H1 (cell line): ENCODE measurements around the gene RAD9A. TPM values are rescaled to one million over a fixed set of nuclear protein-coding genes. Genes with fewer than 3 reads are reported as not detected.

Experiments
- CTCF ChIA-PET: fragments of 300-600 bp; sonication (Branson Sonifier 250); formaldehyde crosslinking; loops from one replicate; lab custom pipeline; 2021; ENCODE audit not compliant: partially characterized antibody; lab: Charles Lee
- POLR2A ChIA-PET: fragments of 300-600 bp; sonication (Branson Sonifier 250); formaldehyde crosslinking; loops from one replicate; lab custom pipeline; 2021; ENCODE audit warnings: inconsistent platforms; ENCODE audit not compliant: partially characterized antibody; lab: Charles Lee
- DNase-seq, 2 experiments: peaks; one replicate each; pipeline versions ENCODE4 v3.0.0 to v3.0.0-alpha.2; 2010 to 2022; ENCODE audit warnings: low spot score in 2 of 2, low read depth in 1 of 2, mixed read lengths in 1 of 2
- FAIRE-seq: peaks from 2 replicates; lab custom pipeline; 2011; peaks lifted over from hg19 to GRCh38; lab: Jason Lieb, UNC
- H2AFZ ChIP-seq: 2 replicates; pipeline ENCODE4 v1.8.1; 2012; ENCODE audit warnings: low read length, inconsistent platforms
- H2AK5ac ChIP-seq: 2 replicates; pipeline ENCODE4 v1.6.1; 2013; ENCODE audit warnings: low read depth, low read length
- H2BK120ac ChIP-seq: replicated peaks from 2 replicates; pipeline ENCODE3; 2013; ENCODE audit warnings: low read depth, low read length, inconsistent platforms
- H2BK12ac ChIP-seq: 2 replicates; pipeline ENCODE4 v1.6.1; 2013; ENCODE audit warnings: low read depth, low read length
- H2BK15ac ChIP-seq: 2 replicates; pipeline ENCODE4 v1.6.1; 2013; ENCODE audit warnings: low read length
- H2BK20ac ChIP-seq: 2 replicates; pipeline ENCODE4 v1.6.1; 2013; ENCODE audit warnings: low read length
- H2BK5ac ChIP-seq: 2 replicates; pipeline ENCODE4 v1.6.1; 2013; ENCODE audit warnings: low read depth, low read length
- H3K14ac ChIP-seq: 2 replicates; pipeline ENCODE4 v1.6.1; 2013; ENCODE audit warnings: inconsistent platforms; ENCODE audit not compliant: insufficient read length
- H3K18ac ChIP-seq: 2 replicates; pipeline ENCODE4 v1.6.1; 2013; ENCODE audit warnings: low read length; ENCODE audit errors: extremely low read depth
- H3K23ac ChIP-seq: 2 replicates; pipeline ENCODE4 v1.6.1; 2013; ENCODE audit warnings: inconsistent platforms; ENCODE audit not compliant: insufficient read length
- H3K23me2 ChIP-seq: 2 replicates; pipeline ENCODE4 v1.6.1; 2013; ENCODE audit warnings: low read depth, low read length
- H3K27ac ChIP-seq: 2 replicates; pipeline ENCODE4 v1.6.1; 2011; ENCODE audit warnings: low read depth, low read length, inconsistent platforms
- H3K27me3 ChIP-seq, 4 experiments: replicated peaks in 1 of 4; 1 replicate in 1 of 4; 2 replicates in 3 of 4; pipeline versions ENCODE4 v1.6.1 to v1.8.1; 2011 to 2013; ENCODE audit warnings: low read length in 3 of 4, mild to moderate bottlenecking in 3 of 4, inconsistent platforms in 2 of 4, mixed read lengths in 2 of 4, moderate library complexity in 1 of 4; ENCODE audit not compliant: control insufficient read depth in 3 of 4, insufficient read depth in 3 of 4; ENCODE audit errors: extremely low read depth in 1 of 4
- H3K36me3 ChIP-seq, 4 experiments: 2 replicates each; pipeline versions ENCODE4 v1.6.1 to v1.8.1; 2011 to 2013; ENCODE audit warnings: mild to moderate bottlenecking in 4 of 4, low read length in 3 of 4, moderate library complexity in 2 of 4, control low read depth in 1 of 4, inconsistent platforms in 1 of 4; ENCODE audit not compliant: insufficient read depth in 4 of 4, control insufficient read depth in 2 of 4
- H3K4ac ChIP-seq: replicated peaks from 2 replicates; pipeline ENCODE3; 2013; ENCODE audit warnings: low read length, low read depth, mixed read lengths, inconsistent platforms; ENCODE audit not compliant: insufficient read length
- H3K4me1 ChIP-seq, 4 experiments: replicated peaks in 1 of 4; 1 replicate in 1 of 4; 2 replicates in 3 of 4; pipeline versions ENCODE4 v1.6.1 to v1.8.1; 2011 to 2013; ENCODE audit warnings: low read length in 3 of 4, inconsistent platforms in 2 of 4, mixed read lengths in 1 of 4; ENCODE audit not compliant: insufficient read depth in 4 of 4, control insufficient read depth in 3 of 4
- H3K4me2 ChIP-seq, 2 experiments: 2 replicates each; pipeline versions ENCODE4 v1.6.1 to v1.8.1; 2011 to 2013; ENCODE audit warnings: low read depth in 2 of 2, low read length in 2 of 2, control low read depth in 1 of 2, inconsistent platforms in 1 of 2, mild to moderate bottlenecking in 1 of 2; ENCODE audit not compliant: insufficient read depth in 1 of 2
- H3K4me3 ChIP-seq, 4 experiments: fragments of 200-600, 300-600 bp in 1 of 4; sonication (generic), shearing (Covaris generic), sonication (Bioruptor Twin) in 1 of 4; 2 replicates each; pipeline versions ENCODE4 v1.5.1 to v1.8.1; 2011 to 2016; ENCODE audit warnings: low read length in 4 of 4, low read depth in 3 of 4, control low read depth in 2 of 4, inconsistent platforms in 2 of 4, mild to moderate bottlenecking in 2 of 4, mixed read lengths in 1 of 4, moderate library complexity in 1 of 4; ENCODE audit not compliant: insufficient read depth in 2 of 4; ENCODE audit errors: extremely low read depth in 1 of 4
- H3K56ac ChIP-seq: replicated peaks from 2 replicates; pipeline ENCODE3; 2013; ENCODE audit warnings: low read depth, mild to moderate bottlenecking, mixed read lengths, low read length, inconsistent platforms; ENCODE audit not compliant: insufficient read length
- H3K79me1 ChIP-seq: 2 replicates; pipeline ENCODE4 v1.6.1; 2013; ENCODE audit warnings: low read depth, low read length, control low read depth
- H3K79me2 ChIP-seq, 2 experiments: 2 replicates each; pipeline versions ENCODE4 v1.6.1 to v1.8.1; 2012 to 2013; ENCODE audit warnings: low read length in 2 of 2, mild to moderate bottlenecking in 2 of 2, inconsistent platforms in 1 of 2; ENCODE audit not compliant: insufficient read depth in 2 of 2, control insufficient read depth in 1 of 2
- H3K9ac ChIP-seq, 4 experiments: replicated peaks in 1 of 4; 1 replicate in 1 of 4; 2 replicates in 3 of 4; pipeline versions ENCODE4 v1.6.1 to v1.8.1; 2011 to 2013; ENCODE audit warnings: low read depth in 3 of 4, low read length in 3 of 4, control low read depth in 2 of 4, mild to moderate bottlenecking in 2 of 4, moderate library complexity in 2 of 4, inconsistent platforms in 1 of 4; ENCODE audit errors: extremely low read depth in 1 of 4
- H3K9me3 ChIP-seq, 2 experiments: 2 replicates each; pipeline versions ENCODE4 v1.6.1 to v1.8.1; 2012 to 2013; ENCODE audit warnings: mild to moderate bottlenecking in 2 of 2, moderate library complexity in 2 of 2, control low read depth in 1 of 2, inconsistent platforms in 1 of 2, low read depth in 1 of 2, low read length in 1 of 2, mixed read lengths in 1 of 2; ENCODE audit not compliant: insufficient read depth in 2 of 2
- H4K20me1 ChIP-seq, 2 experiments: replicated peaks in 1 of 2; 2 replicates each; pipeline versions ENCODE3 to v1.8.1; 2011 to 2013; ENCODE audit warnings: inconsistent platforms in 2 of 2, low read length in 2 of 2, mild to moderate bottlenecking in 1 of 2; ENCODE audit not compliant: insufficient read depth in 2 of 2, control insufficient read depth in 1 of 2
- H4K5ac ChIP-seq: 2 replicates; pipeline ENCODE4 v1.6.1; 2013; ENCODE audit warnings: low read length, low read depth, mixed read lengths, inconsistent platforms; ENCODE audit not compliant: insufficient read length
- H4K8ac ChIP-seq: 2 replicates; pipeline ENCODE4 v1.8.0; 2013; ENCODE audit warnings: mild to moderate bottlenecking, moderate library complexity, low read length, inconsistent platforms; ENCODE audit not compliant: insufficient read depth; ENCODE audit errors: extremely low read depth
- H4K91ac ChIP-seq: replicated peaks from 2 replicates; pipeline ENCODE3; 2013; ENCODE audit warnings: low read length, mixed read lengths, inconsistent platforms; ENCODE audit not compliant: insufficient read length
- ASH2L ChIP-seq: fragments of 200-600, 300-600 bp; sonication (generic); IDR thresholded peaks from one replicate; pipeline ENCODE4 v1.7.1; 2017; ENCODE audit warnings: low read length
- CHD1 ChIP-seq: IDR thresholded peaks from 2 replicates; pipeline ENCODE4 v1.6.1; 2012; ENCODE audit warnings: low read depth, low read length, improper control_type of control experiment
- HDAC2 ChIP-seq, 2 experiments: fragments of 300-600 bp in 1 of 2; sonication (generic) in 1 of 2; IDR thresholded peaks; 2 replicates each; pipeline ENCODE4 v1.6.1; 2011 to 2012; ENCODE audit warnings: low read depth in 2 of 2, low read length in 2 of 2, mild to moderate bottlenecking in 2 of 2, moderate library complexity in 2 of 2, borderline replicate concordance in 1 of 2, inconsistent platforms in 1 of 2
- PHF8 ChIP-seq: fragments of 200-600 bp; sonication (generic); conservative IDR thresholded peaks from 2 replicates; pipeline ENCODE4 v1.7.1; 2012; ENCODE audit warnings: low read depth, mild to moderate bottlenecking, inconsistent platforms, low read length, moderate library complexity
- POLR2A ChIP-seq, 2 experiments: IDR thresholded peaks; 1 replicate in 1 of 2; 2 replicates in 1 of 2; pipeline ENCODE4 v1.6.1; 2011; ENCODE audit warnings: low read depth in 2 of 2, low read length in 2 of 2, mild to moderate bottlenecking in 2 of 2; ENCODE audit errors: control extremely low read depth in 1 of 2
- RAD21 ChIP-seq, 2 experiments: IDR thresholded peaks in 1 of 2; conservative IDR thresholded peaks in 1 of 2; 2 replicates each; pipeline ENCODE4 v1.6.1; 2011; ENCODE audit warnings: low read depth in 2 of 2, low read length in 2 of 2, improper control_type of control experiment in 1 of 2, inconsistent platforms in 1 of 2, mild to moderate bottlenecking in 1 of 2, moderate library complexity in 1 of 2
- SIN3A ChIP-seq, 2 experiments: IDR thresholded peaks in 1 of 2; conservative IDR thresholded peaks in 1 of 2; 2 replicates each; pipeline ENCODE4 v1.6.1; 2011 to 2012; ENCODE audit warnings: low read length in 2 of 2, improper control_type of control experiment in 1 of 2, low read depth in 1 of 2, mild to moderate bottlenecking in 1 of 2
- SIX5 ChIP-seq: IDR thresholded peaks from 2 replicates; pipeline ENCODE4 v1.6.1; 2011; ENCODE audit warnings: mild to moderate bottlenecking, low read depth, low read length
- TAF7 ChIP-seq: optimal IDR thresholded peaks from 2 replicates; pipeline ENCODE3; 2011; ENCODE audit warnings: low read depth, mild to moderate bottlenecking, inconsistent platforms, low read length, moderate library complexity, borderline replicate concordance
- YY1 ChIP-seq: IDR thresholded peaks from 2 replicates; pipeline ENCODE4 v1.6.1; 2011; ENCODE audit warnings: low read depth, mild to moderate bottlenecking, low read length
- WGBS, 2 experiments: shearing (Covaris generic) in 1 of 2; methylation state at CpG; one replicate each; pipeline versions ENCODE4 v1.1.6 to v1.1.7; 2013 to 2015; ENCODE audit warnings: low lambda C conversion rate in 2 of 2, mixed read lengths in 2 of 2, inconsistent platforms in 1 of 2, low coverage in 1 of 2, missing lambda C conversion rate in 1 of 2; ENCODE audit not compliant: insufficient replicate concordance in 2 of 2, insufficient coverage in 1 of 2, insufficient read length in 1 of 2; ENCODE audit errors: extremely low coverage in 1 of 2, missing lambda C conversion rate in 1 of 2; 5-methylcytosine and 5-hydroxymethylcytosine counted together
- polyA plus RNA-seq, 7 experiments: library from polyadenylated mRNA; depleted of rRNA in 3 of 7; stranded (reverse) in 5 of 7; unstranded in 2 of 7; fragments of >200 nt in 5 of 7; fragments of 200-250 nt in 2 of 7; gene quantifications; 1 replicate in 5 of 7; 2 replicates in 1 of 7; 4 replicates in 1 of 7; pipeline versions ENCODE4 v1.2.1 to v1.2.3, GENCODE V29; 2011 to 2013; ENCODE audit warnings: missing spikeins in 2 of 7, mixed read lengths in 2 of 7
- total RNA-seq: library from RNA; stranded (reverse); fragmentation: NEBNext Ultra II Directional; extraction: Animal tissue kit (Norgen Biotek cat#: 25700); gene quantifications from 2 replicates; pipeline ENCODE4 v1.2.1, GENCODE V29; 2021

RAD9A gene
- total and polyA plus RNA-seq, 2 of the 8 experiments (the other 6 are each of a cell fraction or from before 2014, with no cell fraction given) = 22.2 to 25.5 TPM

- H4K20me1 ChIP-seq = peaks cover 0 to 10% of the 10 kb centered on the region in 2 experiments
- H3K27ac ChIP-seq = peak within 1 kb of the TSS; percentile 79; the same call in 1 of the 2 replicates
- peak within 1 kb of the TSS; percentile 44 to 83 (median 68); a peak in 6 of 7 replicates for H3K9ac ChIP-seq
- peak within 1 kb of the TSS; percentile 94 for H4K5ac ChIP-seq
- peak within 1 kb of the TSS; percentile 89 for H4K8ac ChIP-seq
- no peaks in the 10 kb centered on the region for H3K27me3 ChIP-seq
- H3K4me2 ChIP-seq = peak within 1 kb of the TSS; percentile 86
- peaks cover 3% of the 10 kb centered on the region for H3K79me1 ChIP-seq
- H3K36me3 ChIP-seq = peaks cover 6 to 21% (median 18%) of the 10 kb centered on the region in 4 experiments; a peak in 6 of 8 replicates
- no peak for FAIRE-seq
- DNase-seq = peak; percentile 64 to 93
- H3K4me1 ChIP-seq = peaks cover 0 to 8% (median 4%) of the 10 kb centered on the region in 4 experiments; a peak in 5 of 7 replicates
- H2BK5ac ChIP-seq = peak within 1 kb of the TSS; percentile 94
- POLR2A ChIA-PET = interaction anchor here (0.8 to 4.3 kb wide), 22 partner anchors 10 to 178 kb away, joined by 3 to 31 read pairs (median 4); partner anchors contain the start of genes PTPRCAP, RAD9A, RPS6KB2 and SSH3
- H3K56ac ChIP-seq = peak within 1 kb of the TSS; percentile 59
- peak within 1 kb of the TSS; percentile 44 to 98 (median 73) for H3K4me3 ChIP-seq
- H2AFZ ChIP-seq = peak within 1 kb of the TSS; percentile 98; the same call in 1 of the 2 replicates
- CTCF ChIA-PET = interaction anchor here (0.7 to 4.9 kb wide), 27 partner anchors 10 to 204 kb away, joined by 3 to 25 read pairs (median 5); partner anchors contain the start of genes POLD4, RAD9A and RPS6KB2
- H2BK120ac ChIP-seq = peak within 1 kb of the TSS; percentile 82
- H3K9me3 ChIP-seq = no peaks in the 10 kb centered on the region
- peak within 1 kb of the TSS; percentile 60 for H3K18ac ChIP-seq
- peak within 1 kb of the TSS; percentile 97 for H2BK15ac ChIP-seq
- peak within 1 kb of the TSS; percentile 84 for H4K91ac ChIP-seq
- H2BK20ac ChIP-seq = no peak within 1 kb of the TSS
- WGBS, 2 experiments = 0% methylated on average over 1 of the region's 73 CpGs; no CpG with 5 or more reads in 1 of the 2 experiments
- H3K4ac ChIP-seq = peak within 1 kb of the TSS; percentile 100
- H2BK12ac ChIP-seq = 0 out of 2 replicates have a peak within 1 kb of the TSS, but pooled peaks have one; percentile 39
- no peak within 1 kb of the TSS for H3K23ac ChIP-seq
- H3K79me2 ChIP-seq = peaks cover 0 to 10% of the 10 kb centered on the region in 2 experiments; a peak in 2 of 4 replicates
- H3K23me2 ChIP-seq = peaks cover 4% of the 10 kb centered on the region; the same call in 1 of the 2 replicates
- no peak within 1 kb of the TSS for H2AK5ac ChIP-seq
- no peak within 1 kb of the TSS for H3K14ac ChIP-seq
- TF ChIP-seq PHF8 = peak; percentile 86
- no peak for TF ChIP-seq ASH2L
- no peak for TF ChIP-seq SIX5
- TF ChIP-seq SIN3A (conservative IDR thresholded peaks at IDR 0.05 in 1 of 2, IDR thresholded peaks at IDR 0.05 in 1 of 2; ENCODE audit: low read depth in 1 of 2, low read length in 2 of 2) = 0 out of 4 replicates have a peak, but pooled peaks of 1 of the 2 experiments have one; percentile 40
- peak in 1 of 2 experiments; percentile 72; a peak in 1 of 3 replicates for TF ChIP-seq POLR2A (IDR thresholded peaks at IDR 0.05; ENCODE audit: control extremely low read depth in 1 of 2, low read depth in 2 of 2, low read length in 2 of 2)
- TF ChIP-seq CHD1 = no peak
- no peak for TF ChIP-seq HDAC2 (IDR thresholded peaks at IDR 0.05; ENCODE audit: borderline replicate concordance in 1 of 2, low read depth in 2 of 2, low read length in 2 of 2)
- TF ChIP-seq YY1 = peak; percentile 80; the same call in 1 of the 2 replicates
- TF ChIP-seq RAD21 (IDR thresholded peaks at IDR 0.05 in 1 of 2, conservative IDR thresholded peaks at IDR 0.05 in 1 of 2; ENCODE audit: low read depth in 2 of 2, low read length in 2 of 2) = 0 out of 4 replicates have a peak, but pooled peaks of 1 of the 2 experiments have one; percentile 0
- peak; percentile 64 for TF ChIP-seq TAF7
These were observed 9.9 kb downstream of the RAD9A start, which contains the start of gene PPP1CA for GRCh38 chr11:67401495-67402191. TSS of gene PPP1CA (minus strand) at chr11:67401858. CDS start at chr11:67401782, 76 bp downstream.
